BLaER1 treated with 17β-estradiol and CSF1 and Interleukin-3, amounts not matched to agents 10 nM and 100 nM (cell line): Measurements from ENCODE around the gene SEMA5B.

ENCODE experiments used
- H3K27ac ChIP-seq, 11 experiments: shearing (Covaris generic); formaldehyde crosslinking; 2 replicates each; pipeline ENCODE4 v1.8.1; 2022
- H3K27me3 ChIP-seq, 11 experiments: shearing (Covaris generic); formaldehyde crosslinking; 2 replicates each; pipeline ENCODE4 v1.8.1; 2022
- H3K36me3 ChIP-seq, 11 experiments: shearing (Covaris generic); formaldehyde crosslinking; 2 replicates each; pipeline ENCODE4 v1.8.1; 2022
- H3K4me1 ChIP-seq, 10 experiments: shearing (Covaris generic); formaldehyde crosslinking; 2 replicates each; pipeline ENCODE4 v1.8.1; 2022
- H3K4me2 ChIP-seq, 11 experiments: shearing (Covaris generic); formaldehyde crosslinking; 2 replicates each; pipeline ENCODE4 v1.8.1; 2022
- H3K4me3 ChIP-seq, 10 experiments: shearing (Covaris generic); formaldehyde crosslinking; 2 replicates each; pipeline ENCODE4 v1.8.1; 2022
- H3K9ac ChIP-seq, 11 experiments: shearing (Covaris generic); formaldehyde crosslinking; 2 replicates each; pipeline ENCODE4 v1.8.1; 2022
- H3K9me3 ChIP-seq, 11 experiments: shearing (Covaris generic); formaldehyde crosslinking; replicated peaks in 1 of 11; 2 replicates each; pipeline ENCODE4 v1.8.1; 2022
- H4K20me1 ChIP-seq, 11 experiments: shearing (Covaris generic); formaldehyde crosslinking; 2 replicates each; pipeline ENCODE4 v1.8.1; 2022
- Cebpa-rat ChIP-seq, 11 experiments: shearing (Covaris generic); IDR thresholded peaks; 2 replicates each; pipeline ENCODE4 v1.8.1; 2022

SEMA5B gene

DNA sequence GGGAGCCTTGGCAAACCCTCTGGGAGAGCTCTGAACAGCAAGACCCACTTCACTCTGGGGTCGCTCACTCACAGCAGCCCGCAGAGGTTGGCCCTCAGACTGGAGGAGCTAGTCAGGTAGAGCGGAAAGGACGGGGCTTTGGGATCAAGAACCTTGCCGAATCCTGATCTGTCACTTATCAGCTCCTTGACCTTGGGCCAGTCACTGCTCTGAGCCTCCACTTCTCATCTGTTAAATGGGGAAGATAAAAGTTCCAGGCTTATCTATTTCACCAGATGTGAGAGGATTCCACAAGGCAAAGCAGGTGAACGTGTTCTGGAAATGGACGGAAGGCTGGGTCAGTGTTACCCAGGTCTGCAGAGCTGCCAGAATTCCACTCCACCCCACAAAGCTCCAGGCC lies 29.4 kb downstream of the SEMA5B start:
- no peak overlapping the region for H3K27ac ChIP-seq
- H3K36me3 ChIP-seq: no peaks in the 10 kb centered on the region
- H3K4me3 ChIP-seq: no peak overlapping the region
- peaks cover 0 to 50% (median 26%) of the 10 kb centered on the region in 10 experiments; a peak in 17 of 20 replicates for H3K4me1 ChIP-seq
- no peak for TF ChIP-seq Cebpa-rat (IDR thresholded peaks at IDR 0.05)
- no peak overlapping the region for H3K9ac ChIP-seq
- no peaks in the 10 kb centered on the region; a peak in 1 of 22 replicates for H3K27me3 ChIP-seq
- peaks cover 0 to 6% (median 0%) of the 10 kb centered on the region in 11 experiments; a peak in 1 of 22 replicates for H4K20me1 ChIP-seq
- H3K4me2 ChIP-seq: peak overlapping the region in 6 of 11 experiments; percentile 65 to 87 (median 82); a peak in 10 of 22 replicates
- no peaks in the 10 kb centered on the region for H3K9me3 ChIP-seq

DNA sequence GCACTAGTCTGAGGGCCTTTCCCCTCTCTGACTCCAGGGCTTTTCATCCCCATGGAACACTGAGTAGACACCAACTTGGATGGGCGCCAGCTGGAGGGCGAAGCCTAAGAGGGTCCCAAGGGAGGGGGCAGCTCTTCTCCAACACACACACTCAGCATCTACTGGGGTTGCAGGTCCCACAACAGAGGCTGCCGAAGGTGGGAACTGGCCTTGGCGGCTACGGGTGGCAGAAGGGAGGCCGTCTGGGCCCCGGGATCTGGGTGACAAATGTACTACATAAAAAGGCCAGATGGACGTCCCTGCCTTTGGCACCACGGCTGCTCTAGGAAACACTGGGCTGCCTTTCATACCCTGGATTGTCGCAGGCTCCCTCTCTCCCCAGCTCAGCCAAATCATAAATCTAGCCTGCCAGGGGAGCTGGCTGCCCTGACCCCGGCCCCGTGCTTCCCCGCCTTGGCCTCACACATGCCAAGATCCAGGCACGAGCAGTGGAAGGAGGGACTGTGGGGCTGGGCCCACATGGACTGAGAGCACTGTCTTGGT lies 31.5 kb downstream of the SEMA5B start:
- H3K4me3 ChIP-seq: no peak overlapping the region
- H4K20me1 ChIP-seq: peaks cover 0 to 6% (median 0%) of the 10 kb centered on the region in 11 experiments; a peak in 1 of 22 replicates
- no peaks in the 10 kb centered on the region for H3K9me3 ChIP-seq
- H3K9ac ChIP-seq: no peak overlapping the region
- peak overlapping the region in 3 of 11 experiments; percentile 26 to 37 (median 31); a peak in 3 of 22 replicates for H3K4me2 ChIP-seq
- peaks cover 0 to 71% (median 36%) of the 10 kb centered on the region in 10 experiments; a peak in 17 of 20 replicates for H3K4me1 ChIP-seq
- H3K27ac ChIP-seq: no peak overlapping the region
- no peaks in the 10 kb centered on the region; a peak in 1 of 22 replicates for H3K27me3 ChIP-seq
- no peak for TF ChIP-seq Cebpa-rat (IDR thresholded peaks at IDR 0.05)
- H3K36me3 ChIP-seq: no peaks in the 10 kb centered on the region

GRCh38 chr3:122994954-122995353 lies 32.6 kb downstream of the SEMA5B start:
- TF ChIP-seq Cebpa-rat (IDR thresholded peaks at IDR 0.05): no peak
- Histone ChIP-seq H3K4me1 (peaks cover 0 to 70% (median 36%) of the 10 kb centered on the region in 10 experiments; a peak in 17 of 20 replicates), H4K20me1 (peaks cover 0 to 6% (median 0%) of the 10 kb centered on the region in 11 experiments; a peak in 1 of 22 replicates), H3K36me3 (no peaks in the 10 kb centered on the region), H3K4me2 (no peak overlapping the region), H3K9ac (no peak overlapping the region), H3K4me3 (no peak overlapping the region), H3K27ac (no peak overlapping the region), H3K9me3 (no peaks in the 10 kb centered on the region), H3K27me3 (no peaks in the 10 kb centered on the region; a peak in 1 of 22 replicates)

DNA sequence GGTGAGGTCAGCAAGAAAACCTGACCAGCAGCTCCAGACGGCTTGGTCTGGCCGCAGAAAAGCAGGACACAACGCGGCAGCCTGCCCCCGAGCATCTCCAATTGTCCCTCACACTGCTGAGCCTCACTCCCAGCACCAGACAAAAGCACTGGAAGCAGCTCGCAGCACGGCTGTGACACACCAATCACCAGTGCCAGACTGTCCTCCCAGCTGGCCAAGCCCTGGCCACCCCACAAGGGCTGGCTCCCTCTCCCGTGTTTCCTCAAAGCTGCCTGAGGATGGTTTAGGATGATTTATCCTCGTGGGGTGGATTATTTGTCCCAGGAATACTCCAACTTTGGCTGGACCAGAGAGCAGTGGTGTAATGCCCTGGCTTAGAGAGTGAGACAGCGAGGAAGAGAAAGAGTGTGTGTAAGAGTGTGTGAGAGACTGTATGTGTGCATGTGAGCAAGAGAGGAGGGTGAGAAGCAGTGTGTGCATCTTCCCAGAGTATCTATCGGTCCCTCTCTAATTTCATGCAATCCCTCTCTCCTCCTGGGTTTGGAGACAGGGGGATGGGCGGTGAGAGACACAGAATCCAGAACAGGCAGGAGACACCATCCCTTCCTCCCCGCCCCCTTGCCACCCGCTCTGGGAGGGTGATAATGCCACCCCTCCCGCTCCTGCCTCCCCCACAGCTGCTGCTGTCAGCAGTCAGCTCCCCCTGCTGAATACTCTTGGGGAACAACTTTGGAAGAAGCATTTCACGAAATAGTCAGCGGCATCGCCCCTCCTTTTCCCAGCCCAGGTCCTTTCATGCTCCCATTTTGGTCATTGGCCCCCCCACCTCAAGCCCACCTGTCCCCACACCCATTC lies 34.2 kb downstream of the SEMA5B start:
- peak overlapping the region in 5 of 11 experiments; percentile 7 to 34 (median 15); a peak in 6 of 22 replicates for H3K4me2 ChIP-seq
- TF ChIP-seq Cebpa-rat (IDR thresholded peaks at IDR 0.05): no peak
- no peaks in the 10 kb centered on the region for H3K9me3 ChIP-seq
- peaks cover 0 to 6% (median 0%) of the 10 kb centered on the region in 11 experiments; a peak in 1 of 22 replicates for H4K20me1 ChIP-seq
- no peak overlapping the region for H3K27ac ChIP-seq
- no peak overlapping the region for H3K4me3 ChIP-seq
- H3K36me3 ChIP-seq: no peaks in the 10 kb centered on the region
- H3K27me3 ChIP-seq: no peaks in the 10 kb centered on the region; a peak in 1 of 22 replicates
- peaks cover 0 to 66% (median 25%) of the 10 kb centered on the region in 10 experiments; a peak in 14 of 20 replicates for H3K4me1 ChIP-seq
- H3K9ac ChIP-seq: no peak overlapping the region

- Histone ChIP-seq H3K9me3 (no peaks in the 10 kb centered on the region), H3K4me2 (peak overlapping the region in 2 of 11 experiments; percentile 16 to 73; a peak in 6 of 22 replicates), H3K4me3 (no peak overlapping the region), H4K20me1 (peaks cover 0 to 6% (median 0%) of the 10 kb centered on the region in 11 experiments; a peak in 2 of 22 replicates), H3K27me3 (no peaks in the 10 kb centered on the region; a peak in 2 of 22 replicates), H3K4me1 (peaks cover 0 to 66% (median 28%) of the 10 kb centered on the region in 10 experiments; a peak in 16 of 20 replicates), H3K27ac (no peak overlapping the region), H3K9ac (no peak overlapping the region), H3K36me3 (no peaks in the 10 kb centered on the region)
- TF ChIP-seq Cebpa-rat (IDR thresholded peaks at IDR 0.05): no peak
Measured at GRCh38 chr3:122992676-122993075, 34.9 kb downstream of the SEMA5B start.

- Histone ChIP-seq H3K27ac (no peak overlapping the region), H3K4me3 (no peak overlapping the region), H3K36me3 (no peaks in the 10 kb centered on the region), H3K4me2 (peak overlapping the region in 8 of 11 experiments; percentile 14 to 74 (median 46); a peak in 8 of 22 replicates), H3K27me3 (no peaks in the 10 kb centered on the region; a peak in 2 of 22 replicates), H3K4me1 (peaks cover 0 to 69% (median 34%) of the 10 kb centered on the region in 10 experiments; a peak in 16 of 20 replicates), H4K20me1 (peaks cover 0 to 5% (median 0%) of the 10 kb centered on the region in 11 experiments; a peak in 2 of 22 replicates), H3K9me3 (no peaks in the 10 kb centered on the region), H3K9ac (no peak overlapping the region)
- TF ChIP-seq Cebpa-rat (IDR thresholded peaks at IDR 0.05): no peak
Measured at GRCh38 chr3:122992133-122992532, 35.4 kb downstream of the SEMA5B start.

GRCh38 chr3:122991236-122991985 lies 36.2 kb downstream of the SEMA5B start:
- no peak overlapping the region for H3K4me3 ChIP-seq
- no peak for TF ChIP-seq Cebpa-rat (IDR thresholded peaks at IDR 0.05)
- H3K4me2 ChIP-seq: peak overlapping the region in 8 of 11 experiments; percentile 14 to 74 (median 46); a peak in 14 of 22 replicates
- no peak overlapping the region for H3K9ac ChIP-seq
- no peaks in the 10 kb centered on the region for H3K9me3 ChIP-seq
- no peak overlapping the region for H3K27ac ChIP-seq
- H3K4me1 ChIP-seq: peaks cover 0 to 73% (median 41%) of the 10 kb centered on the region in 10 experiments; a peak in 16 of 20 replicates
- H3K27me3 ChIP-seq: no peaks in the 10 kb centered on the region; a peak in 1 of 22 replicates
- H3K36me3 ChIP-seq: no peaks in the 10 kb centered on the region
- H4K20me1 ChIP-seq: no peaks in the 10 kb centered on the region; a peak in 1 of 22 replicates

DNA sequence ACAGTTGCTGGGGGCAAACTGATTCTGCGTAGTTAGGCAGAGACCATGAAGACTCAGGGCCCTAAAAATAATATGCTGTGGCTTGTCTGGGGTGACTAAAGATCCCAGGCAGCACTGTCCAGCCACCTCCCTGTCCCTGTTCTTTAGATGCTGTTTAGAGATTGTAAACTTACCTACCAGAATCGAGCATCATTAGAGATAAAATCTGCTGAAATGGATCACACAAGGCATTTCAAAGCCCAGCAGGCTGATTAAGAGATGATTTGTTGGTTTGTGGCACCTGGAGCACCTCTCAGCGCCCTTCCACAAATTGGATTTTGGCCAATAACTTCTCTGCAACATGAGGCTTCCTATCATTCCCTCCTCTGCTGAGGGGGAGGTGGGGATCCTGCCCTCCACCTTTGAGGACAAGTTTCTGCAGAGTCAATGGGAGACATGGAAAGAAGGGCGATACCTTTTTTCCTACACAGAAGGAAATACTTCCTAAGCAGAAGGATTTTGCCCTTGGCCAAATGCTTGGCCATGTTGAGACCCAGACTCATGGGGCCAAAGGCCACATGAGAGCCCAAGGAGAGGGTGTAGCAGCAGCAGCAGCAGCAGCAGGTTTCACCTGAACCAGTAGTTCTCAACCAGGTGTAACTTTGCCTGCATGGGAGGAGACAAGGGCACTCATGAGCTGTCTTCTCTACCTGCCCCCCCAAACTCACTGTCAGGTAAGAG lies 37.5 kb downstream of the SEMA5B start:
- no peak for TF ChIP-seq Cebpa-rat (IDR thresholded peaks at IDR 0.05)

More for the DNA sequence above, 37.5 kb downstream of the SEMA5B start:
- H3K4me2 ChIP-seq: peak overlapping the region in 5 of 11 experiments; percentile 46 to 81 (median 68); a peak in 8 of 22 replicates
- H3K27me3 ChIP-seq: no peaks in the 10 kb centered on the region; a peak in 1 of 22 replicates
- H3K4me1 ChIP-seq: peaks cover 2 to 81% (median 51%) of the 10 kb centered on the region in 10 experiments; a peak in 19 of 20 replicates
- no peak overlapping the region for H3K4me3 ChIP-seq
- no peaks in the 10 kb centered on the region; a peak in 1 of 22 replicates for H4K20me1 ChIP-seq
- no peak overlapping the region for H3K9ac ChIP-seq
- no peak overlapping the region for H3K27ac ChIP-seq
- no peaks in the 10 kb centered on the region for H3K36me3 ChIP-seq
- no peaks in the 10 kb centered on the region for H3K9me3 ChIP-seq
